T47D (cell line): ENCODE data around the gene GOLT1B.

ENCODE experiments used
- DNase-seq, 2 experiments: peaks; one replicate each; pipeline versions ENCODE4 v3.0.0 to v3.0.0-alpha.2; 2011 to 2012; ENCODE audit warnings: low read depth in 1 of 2, low spot score in 1 of 2
- JUND ChIP-seq: IDR thresholded peaks from 2 replicates; pipeline ENCODE4 v1.6.1; 2012; ENCODE audit warnings: low read depth
- in situ Hi-C: cut with HindIII; loops from 2 replicates; pipeline ENCODE4 v1.10.0; 2016; ENCODE audit warnings: low sequenced_read_pairs, low pct_unique_long_range_greater_than_20kb

Gene GOLT1B

GRCh38 chr12:21499765-21500164, 1.8 kb upstream of the GOLT1B start:
- TF ChIP-seq JUND, result no peak
- no peak for DNase-seq
- in situ Hi-C loops, result no loop called here

- DNase-seq, result no peak
- in situ Hi-C loops, result no loop called here
- no peak for TF ChIP-seq JUND
Measured at GRCh38 chr12:21500786-21501257, 767 bp upstream of the GOLT1B start.

GRCh38 chr12:21502164-21502496, 541 bp downstream of the GOLT1B start:
- peak in 1 of 2 experiments; percentile 39 for DNase-seq
- no peak for TF ChIP-seq JUND
- in situ Hi-C loops, result no loop called here

- no peak for DNase-seq
- in situ Hi-C loops, result no loop called here
- no peak for TF ChIP-seq JUND
Measured at GRCh38 chr12:21502872-21503271, 1.3 kb downstream of the GOLT1B start.

GRCh38 chr12:21505888-21506287, 4.3 kb downstream of the GOLT1B start:
- in situ Hi-C loops, result no loop called here

GRCh38 chr12:21507849-21508248, 6.3 kb downstream of the GOLT1B start:
- in situ Hi-C loops, result no loop called here
- DNase-seq, result no peak
- TF ChIP-seq JUND, result no peak

More at GRCh38 chr12:21505888-21506287, 4.3 kb downstream of the GOLT1B start:
- no peak for TF ChIP-seq JUND
- no peak for DNase-seq

GRCh38 chr12:21509768-21510167, 8.2 kb downstream of the GOLT1B start:
- DNase-seq, result no peak
- no peak for TF ChIP-seq JUND
- in situ Hi-C loops, result no loop called here

GRCh38 chr12:21516281-21516680, 14.7 kb downstream of the GOLT1B start:
- in situ Hi-C loops, result no loop called here
- no peak for DNase-seq
- TF ChIP-seq JUND, result no peak

- no peak for DNase-seq
- in situ Hi-C loops, result no loop called here
- no peak for TF ChIP-seq JUND
Measured at GRCh38 chr12:21518451-21518850, 16.9 kb downstream of the GOLT1B start.

GRCh38 chr12:21521541-21521940, 20.0 kb downstream of the GOLT1B start:
- no peak for DNase-seq
- no peak for TF ChIP-seq JUND
- in situ Hi-C loops, result no loop called here

- no peak for TF ChIP-seq JUND
- in situ Hi-C loops, result no loop called here
Measured at GRCh38 chr12:21523148-21523547, 21.6 kb downstream of the GOLT1B start.

GRCh38 chr12:21526053-21526452, 24.5 kb downstream of the GOLT1B start, which contains the start of gene SPX:
SPX (plus strand) TSS chr12:21526296; CDS start chr12:21526473, 177 bp downstream.
- DNase-seq, result peak in 1 of 2 experiments; percentile 24
- in situ Hi-C loops, result no loop called here
- no peak for TF ChIP-seq JUND

More at GRCh38 chr12:21523148-21523547, 21.6 kb downstream of the GOLT1B start:
- DNase-seq, result no peak

GRCh38 chr12:21526721-21527345, 25.2 kb downstream of the GOLT1B start:
- no peak for TF ChIP-seq JUND
- no peak for DNase-seq
- in situ Hi-C loops, result no loop called here

GRCh38 chr12:21527451-21528180, 26.0 kb downstream of the GOLT1B start:
- TF ChIP-seq JUND, result no peak
- DNase-seq, result peak in 1 of 2 experiments; percentile 34
- in situ Hi-C loops, result no loop called here
